Activated naive CD8-positive, alpha-beta T cell treated with anti-CD3 and anti-CD28 coated beads, Interleukin-2, amount 10 ng/mL, durations not matched to agents 7 days and 5 days (primary cell): ENCODE results near the gene STK40. TPM values are rescaled to one million over a fixed set of nuclear protein-coding genes. Genes with fewer than 3 reads are reported as not detected.
A peak's percentile ranks its signal among the peaks of the same experiment; 100 is the strongest.

Experiments
- ATAC-seq: fragments of 150-1000 bp; cut with Tn5 transposase; one replicate; pipeline ENCODE4 v1.10.0; 2021; ENCODE audit warnings: low read depth, moderate library complexity
- POLR2A ChIA-PET: fragments of 350-600 bp; sonication (Branson Sonifier 250); formaldehyde crosslinking; loops from one replicate; lab custom pipeline; 2021; ENCODE audit warnings: antibody characterized with exemption; lab: Charles Lee
- DNase-seq: peaks from one replicate; pipeline ENCODE4 v3.0.0; 2021
- H3K27ac Mint-ChIP-seq: one replicate; pipeline ENCODE4 v1.8.0; 2022; ENCODE audit warnings: mild to moderate bottlenecking, mixed read lengths
- H3K27me3 Mint-ChIP-seq: one replicate; pipeline ENCODE4 v1.8.0; 2022; ENCODE audit warnings: mild to moderate bottlenecking, moderate library complexity, mixed read lengths
- H3K36me3 Mint-ChIP-seq: one replicate; pipeline ENCODE4 v1.8.0; 2021; ENCODE audit warnings: mild to moderate bottlenecking, mixed read lengths
- H3K4me1 Mint-ChIP-seq: one replicate; pipeline ENCODE4 v1.8.0; 2021; ENCODE audit warnings: mixed read lengths
- H3K4me3 Mint-ChIP-seq: one replicate; pipeline ENCODE4 v1.8.0; 2022; ENCODE audit warnings: mild to moderate bottlenecking, moderate library complexity, mixed read lengths
- H3K9me3 Mint-ChIP-seq: one replicate; pipeline ENCODE4 v1.8.0; 2021; ENCODE audit warnings: mixed read lengths
- total RNA-seq, 2 experiments: library from RNA; stranded (reverse); gene quantifications; one replicate each; pipeline ENCODE4 v1.2.3, GENCODE V29; 2021

The STK40 gene
- total RNA-seq, 2 experiments from 2014 or later, result 59.5 to 64.7 TPM

DNA sequence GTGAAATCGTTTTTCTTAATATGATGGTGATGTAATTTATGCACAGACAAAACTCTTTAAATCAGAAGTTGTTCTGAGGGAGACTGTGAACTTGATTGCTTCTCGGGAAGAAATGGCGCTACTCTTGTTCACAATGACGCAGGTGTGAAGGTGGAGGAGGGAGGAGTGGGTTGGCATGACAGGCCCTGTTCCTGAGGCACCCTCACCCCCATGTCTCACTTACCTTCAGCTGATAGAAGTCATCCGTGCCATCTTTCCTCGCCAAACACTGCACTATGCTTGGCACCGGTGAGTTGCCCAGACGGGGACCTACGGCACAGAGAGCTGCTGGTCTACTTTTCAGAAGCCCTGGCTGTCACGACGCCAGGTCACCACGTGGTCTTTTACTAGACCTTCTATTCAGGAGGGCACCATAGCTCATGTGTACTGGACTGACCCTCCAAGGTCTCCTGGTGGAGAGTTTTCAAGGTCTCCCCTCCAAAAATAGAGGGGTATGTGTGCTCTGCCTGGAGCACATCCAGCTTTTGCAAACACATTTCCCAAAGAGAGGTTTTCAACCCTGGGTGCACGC lies 27.1 kb downstream of the STK40 start:
- POLR2A ChIA-PET, result no interaction called here
- no peak overlapping the region for H3K4me3 Mint-ChIP-seq
- peaks cover 14% of the 10 kb centered on the region for H3K4me1 Mint-ChIP-seq
- DNase-seq (no peak), ATAC-seq (no peak)
- H3K36me3 Mint-ChIP-seq, result peaks cover 26% of the 10 kb centered on the region
- no peaks in the 10 kb centered on the region for H3K27me3 Mint-ChIP-seq
- no peaks in the 10 kb centered on the region for H3K9me3 Mint-ChIP-seq
- H3K27ac Mint-ChIP-seq, result no peak overlapping the region

GRCh38 chr1:36355811-36356210 lies 29.9 kb downstream of the STK40 start:
- DNase-seq (no peak), ATAC-seq (no peak)
- H3K4me1 Mint-ChIP-seq, result peaks cover 28% of the 10 kb centered on the region
- H3K36me3 Mint-ChIP-seq, result peaks cover 33% of the 10 kb centered on the region
- no peak overlapping the region for H3K4me3 Mint-ChIP-seq
- H3K9me3 Mint-ChIP-seq, result no peaks in the 10 kb centered on the region
- POLR2A ChIA-PET, result no interaction called here
- no peak overlapping the region for H3K27ac Mint-ChIP-seq
- H3K27me3 Mint-ChIP-seq, result no peaks in the 10 kb centered on the region

GRCh38 chr1:36354486-36354885 lies 31.2 kb downstream of the STK40 start:
- ATAC-seq (no peak), DNase-seq (no peak)
- H3K9me3 Mint-ChIP-seq, result no peaks in the 10 kb centered on the region
- no peak overlapping the region for H3K27ac Mint-ChIP-seq
- H3K4me1 Mint-ChIP-seq, result peaks cover 30% of the 10 kb centered on the region
- H3K27me3 Mint-ChIP-seq, result no peaks in the 10 kb centered on the region
- H3K36me3 Mint-ChIP-seq, result peaks cover 28% of the 10 kb centered on the region
- H3K4me3 Mint-ChIP-seq, result no peak overlapping the region
- POLR2A ChIA-PET, result interaction anchor here (1.3 kb wide), 1 partner anchor 12 kb away, joined by 3 read pairs; no protein-coding TSS in a partner anchor

DNA sequence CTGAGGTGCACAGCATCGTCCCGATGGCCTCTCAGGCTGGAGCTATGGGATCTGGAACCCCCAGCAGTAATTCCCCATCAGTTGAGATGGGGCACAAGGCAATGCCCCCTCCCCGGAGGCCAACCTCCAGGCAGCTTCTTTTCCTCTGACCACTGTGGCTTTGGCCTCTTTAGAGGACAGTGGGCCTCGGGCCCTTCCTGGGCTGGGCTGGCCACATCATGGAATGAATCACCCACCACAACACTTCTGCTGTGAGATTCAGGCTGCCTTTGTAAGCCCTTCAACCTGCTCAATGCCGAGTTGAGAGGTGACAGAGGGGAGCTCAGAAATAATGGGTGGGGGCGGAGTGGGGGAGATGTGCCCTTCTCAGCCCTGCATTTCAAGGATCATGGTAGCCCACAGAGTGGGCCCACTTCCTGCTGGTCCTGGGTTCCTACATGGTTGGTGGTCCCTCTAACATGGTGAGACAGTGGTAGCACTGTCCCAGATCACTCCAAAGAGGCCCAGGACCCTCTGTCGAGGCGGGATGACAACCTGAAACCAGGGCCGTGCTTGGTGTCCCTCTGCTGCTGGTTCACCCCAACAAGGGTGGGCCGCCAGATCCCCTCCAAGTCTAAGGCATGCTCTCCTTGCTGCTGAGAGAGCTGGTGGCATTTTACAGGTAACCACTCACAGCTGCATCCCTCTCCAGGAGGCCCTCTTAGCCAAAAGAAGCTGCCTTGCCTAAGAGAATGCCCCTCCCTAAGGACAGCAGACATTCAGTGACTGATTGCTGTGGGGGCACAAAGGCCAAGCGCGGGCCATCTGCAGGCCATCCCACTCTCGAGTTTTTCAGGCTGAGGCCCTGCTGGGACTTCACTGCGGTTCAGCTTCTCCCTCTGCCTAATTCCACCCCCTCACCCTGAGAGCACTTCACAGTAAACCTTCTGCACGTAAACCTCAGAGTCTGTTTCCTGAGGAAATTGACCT lies 32.5 kb downstream of the STK40 start:
- Mint-ChIP-seq H3K27ac (peak overlapping the region; percentile 48), H3K4me1 (peaks cover 28% of the 10 kb centered on the region), H3K4me3 (no peak overlapping the region), H3K27me3 (no peaks in the 10 kb centered on the region), H3K9me3 (no peaks in the 10 kb centered on the region), H3K36me3 (peaks cover 31% of the 10 kb centered on the region)
- ATAC-seq (no peak), DNase-seq (no peak)
- POLR2A ChIA-PET, result interaction anchor here (0.9 to 1.4 kb wide), 2 partner anchors 10 to 32 kb away, joined by 3 to 4 read pairs; no protein-coding TSS in a partner anchor

DNA sequence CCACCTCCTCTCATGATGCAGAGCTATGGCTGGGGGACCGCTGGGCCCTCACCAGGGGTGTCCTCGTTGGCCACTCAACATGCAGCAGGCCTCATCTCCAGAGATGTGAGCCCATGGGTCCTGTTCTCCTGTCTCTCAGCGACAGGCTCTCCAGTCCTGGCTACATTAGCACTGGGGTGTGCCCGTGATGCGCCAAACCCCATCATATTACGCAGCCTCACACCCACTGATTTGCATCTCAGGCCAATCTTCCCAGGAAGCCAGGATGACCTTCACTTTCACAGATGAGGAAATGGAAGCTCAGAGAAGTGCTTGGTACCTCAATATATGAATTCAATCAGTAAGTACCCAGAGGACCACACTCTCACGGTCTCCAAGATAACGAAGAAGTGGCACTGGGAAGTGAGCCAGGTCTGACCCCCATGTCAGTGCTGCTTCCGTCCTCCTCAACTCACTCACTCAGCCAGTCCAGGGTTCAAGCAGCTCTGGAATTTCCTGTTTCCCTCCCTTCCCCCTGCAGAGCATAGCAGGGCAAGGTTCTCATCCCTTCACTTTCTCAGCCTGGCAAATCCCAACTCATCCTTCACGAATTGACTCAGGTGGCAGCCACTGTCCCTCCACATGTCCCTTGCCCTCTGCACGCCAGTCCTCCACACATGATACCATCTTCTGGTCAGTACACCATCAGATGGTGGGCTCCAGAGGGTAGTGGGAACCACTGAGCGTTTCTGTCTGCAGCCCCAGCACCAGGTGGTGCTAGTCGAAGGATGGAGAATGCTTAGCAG lies 33.4 kb downstream of the STK40 start:
- Mint-ChIP-seq H3K4me3 (no peak overlapping the region), H3K4me1 (peaks cover 26% of the 10 kb centered on the region), H3K27me3 (no peaks in the 10 kb centered on the region), H3K27ac (peak overlapping the region; percentile 48), H3K9me3 (no peaks in the 10 kb centered on the region), H3K36me3 (peaks cover 30% of the 10 kb centered on the region)
- POLR2A ChIA-PET, result interaction anchor here (1.4 to 2.0 kb wide), 2 partner anchors 33 to 35 kb away, joined by 4 to 10 read pairs; no protein-coding TSS in a partner anchor
- DNase-seq, result no peak
- ATAC-seq, result no peak

- Mint-ChIP-seq H3K27ac (peak overlapping the region; percentile 77), H3K4me1 (peaks cover 23% of the 10 kb centered on the region), H3K9me3 (no peaks in the 10 kb centered on the region), H3K27me3 (no peaks in the 10 kb centered on the region), H3K36me3 (peaks cover 25% of the 10 kb centered on the region), H3K4me3 (no peak overlapping the region)
- ATAC-seq (peak; percentile 9), DNase-seq (no peak)
- POLR2A ChIA-PET, result interaction anchor here (1.3 to 2.7 kb wide), 5 partner anchors 8 to 46 kb away, joined by 3 to 10 read pairs (median 7); partner anchors contain the start of gene LSM10
These were observed 34.3 kb downstream of the STK40 start for GRCh38 chr1:36351227-36351977.

- DNase-seq, result peak; percentile 50
- POLR2A ChIA-PET, result interaction anchor here (0.6 to 2.7 kb wide), 6 partner anchors 9 to 69 kb away, joined by 3 to 10 read pairs (median 5); partner anchors contain the start of genes LSM10 and SH3D21
- Mint-ChIP-seq H3K9me3 (no peaks in the 10 kb centered on the region), H3K27me3 (no peaks in the 10 kb centered on the region), H3K36me3 (peaks cover 27% of the 10 kb centered on the region), H3K4me1 (peaks cover 23% of the 10 kb centered on the region), H3K27ac (peak overlapping the region; percentile 77), H3K4me3 (peak overlapping the region; percentile 25)
- ATAC-seq, result peak; percentile 78
These were observed 35.0 kb downstream of the STK40 start for GRCh38 chr1:36350659-36351226.

DNA sequence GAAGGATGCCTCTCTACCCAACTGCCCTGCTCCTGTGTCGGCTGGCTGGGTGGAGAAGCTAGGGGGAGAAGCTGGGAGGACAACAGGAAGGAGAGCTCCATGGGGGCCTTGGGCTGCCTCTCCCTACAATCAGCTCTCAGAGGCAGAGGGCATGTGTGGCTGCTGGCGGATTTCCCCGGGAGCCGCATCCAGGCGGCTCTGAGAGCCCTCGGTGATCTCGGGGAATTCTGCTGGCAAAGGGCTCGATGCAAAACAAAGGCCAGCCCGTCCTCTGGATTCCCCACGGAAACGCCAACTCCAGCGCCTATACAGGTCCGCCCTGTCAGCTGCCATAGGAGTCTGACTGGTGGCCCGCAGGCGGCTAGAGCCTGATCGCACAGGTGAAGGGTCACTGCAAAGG lies 35.9 kb downstream of the STK40 start:
- POLR2A ChIA-PET, result interaction anchor here (0.7 to 2.7 kb wide), 3 partner anchors 17 to 47 kb away, joined by 3 to 9 read pairs (median 7); partner anchors contain the start of genes LSM10 and SH3D21
- no peaks in the 10 kb centered on the region for H3K27me3 Mint-ChIP-seq
- no peak overlapping the region for H3K4me3 Mint-ChIP-seq
- no peak overlapping the region for H3K27ac Mint-ChIP-seq
- no peak for ATAC-seq
- H3K9me3 Mint-ChIP-seq, result no peaks in the 10 kb centered on the region
- peaks cover 23% of the 10 kb centered on the region for H3K4me1 Mint-ChIP-seq
- DNase-seq, result no peak
- peaks cover 26% of the 10 kb centered on the region for H3K36me3 Mint-ChIP-seq

DNA sequence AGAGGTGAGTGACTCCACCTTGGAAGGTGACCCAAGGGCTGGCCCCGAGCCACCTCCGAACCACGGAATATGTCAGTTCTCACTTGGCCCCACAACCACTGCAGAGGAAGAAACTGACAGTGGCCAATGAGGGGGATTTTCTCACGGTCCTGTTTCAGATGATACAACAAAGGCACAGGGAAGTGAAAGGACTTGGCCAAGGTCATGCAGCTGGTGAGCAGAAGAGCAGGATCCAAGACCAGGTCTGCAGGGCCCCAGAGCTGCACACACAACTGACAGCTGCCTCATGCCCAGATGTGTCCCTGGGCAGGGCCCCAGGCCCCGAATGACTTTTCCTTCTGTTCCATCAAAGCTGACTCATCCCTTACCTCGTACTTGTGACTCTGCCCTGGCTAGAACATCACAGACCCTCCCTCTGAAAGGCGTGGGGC lies 36.5 kb downstream of the STK40 start:
- Mint-ChIP-seq H3K4me1 (peaks cover 23% of the 10 kb centered on the region), H3K27me3 (no peaks in the 10 kb centered on the region), H3K36me3 (peaks cover 22% of the 10 kb centered on the region), H3K9me3 (no peaks in the 10 kb centered on the region), H3K4me3 (no peak overlapping the region), H3K27ac (no peak overlapping the region)
- DNase-seq (no peak), ATAC-seq (no peak)
- POLR2A ChIA-PET, result interaction anchor here (2.7 kb wide), 1 partner anchor 48 kb away, joined by 7 read pairs; the partner anchor contains the start of gene LSM10

- H3K36me3 Mint-ChIP-seq, result peaks cover 15% of the 10 kb centered on the region
- peaks cover 15% of the 10 kb centered on the region for H3K4me1 Mint-ChIP-seq
- DNase-seq, result no peak
- ATAC-seq, result no peak
- H3K9me3 Mint-ChIP-seq, result no peaks in the 10 kb centered on the region
- H3K4me3 Mint-ChIP-seq, result no peak overlapping the region
- H3K27me3 Mint-ChIP-seq, result no peaks in the 10 kb centered on the region
- no peak overlapping the region for H3K27ac Mint-ChIP-seq
- POLR2A ChIA-PET, result no interaction called here
These were observed 38.9 kb downstream of the STK40 start for GRCh38 chr1:36346741-36347370.

GRCh38 chr1:36345353-36345752 lies 40.4 kb downstream of the STK40 start:
- Mint-ChIP-seq H3K36me3 (peaks cover 10% of the 10 kb centered on the region), H3K27me3 (no peaks in the 10 kb centered on the region), H3K27ac (no peak overlapping the region), H3K4me1 (peaks cover 4% of the 10 kb centered on the region), H3K9me3 (no peaks in the 10 kb centered on the region), H3K4me3 (no peak overlapping the region)
- no peak for ATAC-seq
- POLR2A ChIA-PET, result interaction anchor here (0.8 kb wide), 1 partner anchor 105 kb away, joined by 3 read pairs; the partner anchor contains the start of gene OSCP1
- no peak for DNase-seq

DNA sequence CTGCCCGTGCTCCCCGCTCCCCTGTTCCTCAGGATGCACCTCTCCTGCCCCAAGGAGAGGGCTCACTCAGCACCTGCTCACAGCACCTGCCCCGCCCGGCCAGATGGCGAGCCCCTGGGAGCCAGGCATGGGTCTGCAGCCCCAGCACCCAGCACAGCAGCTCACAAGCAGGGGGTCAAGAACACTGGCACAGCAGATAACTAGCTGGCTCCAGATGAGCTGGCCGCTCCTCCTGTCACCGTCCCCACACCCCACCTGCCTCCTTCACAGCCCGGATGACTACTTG lies 41.4 kb downstream of the STK40 start:
- peaks cover 5% of the 10 kb centered on the region for H3K4me1 Mint-ChIP-seq
- no peak overlapping the region for H3K27ac Mint-ChIP-seq
- H3K36me3 Mint-ChIP-seq, result peaks cover 10% of the 10 kb centered on the region
- no peaks in the 10 kb centered on the region for H3K9me3 Mint-ChIP-seq
- no peak for ATAC-seq
- H3K27me3 Mint-ChIP-seq, result no peaks in the 10 kb centered on the region
- DNase-seq, result no peak
- H3K4me3 Mint-ChIP-seq, result no peak overlapping the region
- POLR2A ChIA-PET, result no interaction called here
